ENCODE measurements around the gene AGBL4. TPM values are rescaled to one million over a fixed set of nuclear protein-coding genes. Genes with fewer than 3 reads are reported as not detected.

Gene AGBL4
- total RNA-seq, 1 experiment from 2014 or later = not detected

- TF ChIP-seq REST (IDR thresholded peaks at IDR 0.05; ENCODE audit: low read depth) (no peak), YY1 (IDR thresholded peaks at IDR 0.05; ENCODE audit: extremely low read depth, insufficient replicate concordance, low read depth, low read length) (no peak), ZFX (IDR thresholded peaks at IDR 0.05) (no peak), SP1 (IDR thresholded peaks at IDR 0.05; ENCODE audit: low read depth) (no peak), EZH2phosphoT487 (IDR thresholded peaks at IDR 0.05; ENCODE audit: borderline replicate concordance) (no peak), ZBTB33 (IDR thresholded peaks at IDR 0.05; ENCODE audit: extremely low read depth, insufficient replicate concordance, low read length) (no peak), RAD21 (IDR thresholded peaks at IDR 0.05; ENCODE audit: low read depth) (no peak)
Observed at GRCh38 chr1:48844187-48844586, 1179.6 kb downstream of the AGBL4 start (continued).

- Histone ChIP-seq H3K36me3 (ENCODE audit: control insufficient read depth in 1 of 2, insufficient read depth in 2 of 2, low read length in 2 of 2) (no peaks in the 10 kb centered on the region), H3K9ac (ENCODE audit: low read length) (no peak overlapping the region), H3K27ac (ENCODE audit: low read depth, low read length) (no peak overlapping the region), H3K79me2 (ENCODE audit: insufficient read depth, low read length) (no peaks in the 10 kb centered on the region), H3K27me3 (ENCODE audit: insufficient read depth, low read length) (no peaks in the 10 kb centered on the region), H2AFZ (ENCODE audit: low read depth, low read length, poor library complexity, severe bottlenecking) (no peak overlapping the region), H3K9me2 (ENCODE audit: insufficient read depth) (no peaks in the 10 kb centered on the region), H3K4me3 (replicated peaks in 1 of 2; ENCODE audit: low read depth in 1 of 2, low read length in 2 of 2) (no peak overlapping the region), H3K4me1 (ENCODE audit: control insufficient read depth in 1 of 2, insufficient read depth in 2 of 2, low read length in 2 of 2) (no peaks in the 10 kb centered on the region), H3K9me3 (ENCODE audit: control insufficient read depth in 1 of 2, insufficient read depth in 1 of 2, low read depth in 1 of 2, low read length in 2 of 2) (no peaks in the 10 kb centered on the region), H3K4me2 (ENCODE audit: low read length) (no peak overlapping the region), H4K20me1 (ENCODE audit: insufficient read depth) (no peaks in the 10 kb centered on the region)
- BruUV-seq (replicated peaks) = no TSS peak
- ChIA-PET POLR2A (no interaction called here), RAD21 (ENCODE audit: low non-redundant PET in 1 of 2, low total read pairs in 2 of 2, uncharacterized antibody in 2 of 2, unreplicated experiment in 2 of 2) (no interaction called here), CTCF (no interaction called here)
- intact Hi-C loops (cut with micrococcal nuclease) = no loop called here
- TF ChIP-seq CBX3 (IDR thresholded peaks at IDR 0.05; ENCODE audit: low read depth) (no peak), SP1 (IDR thresholded peaks at IDR 0.05; ENCODE audit: low read depth) (no peak), SIN3A (IDR thresholded peaks at IDR 0.05; ENCODE audit: low read depth) (no peak)
- DNase-seq (ENCODE audit: low read depth, low spot score) (no peak), ATAC-seq (no peak)
Observed at GRCh38 chr1:48841966-48842365, 1181.8 kb downstream of the AGBL4 start.

All from HCT116 (cell line).